ENCODE data around the gene ZNF853. TPM values are rescaled to one million over a fixed set of nuclear protein-coding genes. Genes with fewer than 3 reads are reported as not detected.

The ZNF853 gene
- total and polyA plus RNA-seq, 2 donors from 2014 or later: 3.4 to 5.4 TPM

GRCh38 chr7:6652446-6653011 lies 37.1 kb downstream of the ZNF853 start:
- Histone ChIP-seq H3K27me3 (ENCODE audit: control insufficient read depth, insufficient read depth, low read length) (no peaks in the 10 kb centered on the region), H3K36me3 (ENCODE audit: control insufficient read depth in 2 of 3, insufficient read depth in 3 of 3, low read length in 3 of 3) (peaks cover 0 to 6% (median 2%) of the 10 kb centered on the region in 3 donors), H3K4me1 (ENCODE audit: control insufficient read depth in 2 of 3, insufficient read depth in 2 of 3, low read depth in 1 of 3, low read length in 3 of 3) (no peaks in the 10 kb centered on the region), H3K9ac (ENCODE audit: low read length in 3 of 3) (no peak overlapping the region), H3K9me3 (ENCODE audit: control insufficient read depth in 2 of 3, insufficient read depth in 1 of 3, low read length in 3 of 3) (no peaks in the 10 kb centered on the region), H3K4me3 (ENCODE audit: low read length in 3 of 3) (no peak overlapping the region), H3K27ac (ENCODE audit: low read depth in 2 of 2, low read length in 2 of 2) (no peak overlapping the region)
- intact Hi-C loops (cut with DNase I): no loop called here
- DNase-seq (peak in 1 of 5 donors; percentile 33), FAIRE-seq (no peak)
- no peak for TF ChIP-seq CTCF (IDR thresholded peaks at IDR 0.05; ENCODE audit: borderline replicate concordance, extremely low read depth, insufficient read depth)

- DNase-seq: no peak
- no peak for TF ChIP-seq CTCF (IDR thresholded peaks at IDR 0.05; ENCODE audit: borderline replicate concordance, extremely low read depth, insufficient read depth)
- no peak overlapping the region for H3K9ac ChIP-seq (ENCODE audit: low read length in 3 of 3)
- H3K4me1 ChIP-seq (ENCODE audit: control insufficient read depth in 2 of 3, insufficient read depth in 2 of 3, low read depth in 1 of 3, low read length in 3 of 3): no peaks in the 10 kb centered on the region
- peaks cover 0 to 6% (median 2%) of the 10 kb centered on the region in 3 donors for H3K36me3 ChIP-seq (ENCODE audit: control insufficient read depth in 2 of 3, insufficient read depth in 3 of 3, low read length in 3 of 3)
- H3K4me3 ChIP-seq (ENCODE audit: low read length in 3 of 3): no peak overlapping the region
- intact Hi-C loops (cut with DNase I): no loop called here
- no peak overlapping the region for H3K27ac ChIP-seq (ENCODE audit: low read depth in 2 of 2, low read length in 2 of 2)
- no peak for FAIRE-seq
- H3K9me3 ChIP-seq (ENCODE audit: control insufficient read depth in 2 of 3, insufficient read depth in 1 of 3, low read length in 3 of 3): no peaks in the 10 kb centered on the region
- no peaks in the 10 kb centered on the region for H3K27me3 ChIP-seq (ENCODE audit: control insufficient read depth, insufficient read depth, low read length)
Observed at GRCh38 chr7:6653071-6654003, 37.9 kb downstream of the ZNF853 start.

DNA sequence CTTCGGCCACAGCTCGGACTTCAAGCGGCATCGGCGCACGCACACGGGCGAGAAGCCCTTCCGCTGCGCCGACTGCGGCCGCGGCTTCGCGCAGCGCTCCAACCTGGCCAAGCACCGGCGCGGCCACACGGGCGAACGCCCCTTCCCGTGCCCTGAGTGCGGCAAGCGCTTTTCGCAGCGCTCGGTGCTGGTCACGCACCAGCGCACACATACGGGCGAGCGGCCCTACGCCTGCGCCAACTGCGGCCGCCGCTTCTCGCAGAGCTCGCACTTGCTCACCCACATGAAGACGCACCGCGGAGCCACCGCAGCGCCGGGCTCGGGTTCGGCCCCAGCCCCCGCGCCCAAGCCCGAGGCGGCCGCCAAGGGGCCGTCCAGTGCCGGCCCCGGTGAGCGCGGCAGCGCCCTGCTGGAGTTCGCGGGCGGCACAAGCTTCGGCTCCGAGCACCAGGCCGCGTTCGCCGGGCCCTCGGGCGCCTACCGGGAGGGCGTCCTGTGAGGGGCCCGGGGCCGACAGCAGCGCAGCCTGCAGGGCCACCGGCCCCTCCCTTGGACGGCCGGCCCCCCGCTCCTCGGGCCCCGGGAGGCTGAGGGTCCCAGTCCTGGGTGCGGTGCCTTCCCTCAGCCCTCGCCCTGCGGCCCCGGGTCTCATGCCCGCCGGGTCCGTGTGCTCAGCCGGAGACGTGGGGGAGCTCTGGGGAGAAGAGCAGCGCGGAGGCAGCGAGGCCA lies 38.9 kb downstream of the ZNF853 start:
- Histone ChIP-seq H3K36me3 (ENCODE audit: control insufficient read depth in 2 of 3, insufficient read depth in 3 of 3, low read length in 3 of 3) (peaks cover 0 to 6% (median 2%) of the 10 kb centered on the region in 3 donors), H3K9me3 (ENCODE audit: control insufficient read depth in 2 of 3, insufficient read depth in 1 of 3, low read length in 3 of 3) (no peaks in the 10 kb centered on the region), H3K4me3 (ENCODE audit: low read length in 3 of 3) (no peak overlapping the region), H3K27ac (ENCODE audit: low read depth in 2 of 2, low read length in 2 of 2) (no peak overlapping the region), H3K9ac (ENCODE audit: low read length in 3 of 3) (no peak overlapping the region), H3K4me1 (ENCODE audit: control insufficient read depth in 2 of 3, insufficient read depth in 2 of 3, low read depth in 1 of 3, low read length in 3 of 3) (no peaks in the 10 kb centered on the region), H3K27me3 (ENCODE audit: control insufficient read depth, insufficient read depth, low read length) (no peaks in the 10 kb centered on the region)
- intact Hi-C loops (cut with DNase I): no loop called here
- FAIRE-seq (no peak), DNase-seq (peak in 1 of 5 donors; percentile 42)
- TF ChIP-seq CTCF (IDR thresholded peaks at IDR 0.05; ENCODE audit: borderline replicate concordance, extremely low read depth, insufficient read depth): no peak
